Coronary artery (tissue), 2 donors: ENCODE measurements around the gene KRTAP10-6.
"Not testable (repeated sequence)": the region's sequence is repeated elsewhere in the genome, so short reads cannot be mapped to it uniquely, and the experiment has no call there.

ENCODE experiments used
- DNase-seq: peaks from one replicate; pipeline ENCODE4 v3.0.0-alpha.2; 2017; ENCODE audit warnings: low spot score
- H3K27ac ChIP-seq, 2 donors: fragments of 200-600 bp; sonication (generic); one replicate each; pipeline ENCODE4 v1.5.1; 2016 to 2019
- H3K4me3 ChIP-seq: fragments of 200-600 bp; sonication (generic); 2 replicates; pipeline ENCODE4 v1.5.1; 2016; ENCODE audit warnings: mild to moderate bottlenecking, moderate library complexity
- CTCF ChIP-seq: fragments of 200-600 bp; sonication (generic); IDR thresholded peaks from one replicate; pipeline ENCODE4 v1.5.1; 2019; ENCODE audit warnings: antibody characterized with exemption

Gene KRTAP10-6

DNA sequence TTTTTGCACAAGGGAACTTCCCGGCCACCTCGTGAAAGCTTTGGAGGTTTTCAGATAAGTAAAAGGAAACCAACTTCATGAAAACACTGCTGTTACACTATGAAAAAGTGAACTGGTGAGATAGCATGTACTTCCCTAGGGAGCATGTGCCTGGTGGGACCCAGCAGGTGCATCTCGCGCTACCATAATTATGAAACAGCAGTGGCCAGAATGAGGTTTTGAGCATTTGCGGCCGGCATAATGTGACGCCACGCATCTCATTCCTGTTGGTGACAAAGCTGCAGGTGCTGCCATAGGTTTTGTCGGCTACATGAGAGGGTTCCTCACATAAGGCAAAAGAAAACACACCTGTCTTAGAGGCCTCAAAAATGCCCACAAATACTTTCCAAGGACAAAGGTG lies 35.4 kb downstream of the KRTAP10-6 start:
- TF ChIP-seq CTCF: no peak
- DNase-seq: no peak
- Histone ChIP-seq H3K27ac (no peak overlapping the region), H3K4me3 (no peak overlapping the region)

DNA sequence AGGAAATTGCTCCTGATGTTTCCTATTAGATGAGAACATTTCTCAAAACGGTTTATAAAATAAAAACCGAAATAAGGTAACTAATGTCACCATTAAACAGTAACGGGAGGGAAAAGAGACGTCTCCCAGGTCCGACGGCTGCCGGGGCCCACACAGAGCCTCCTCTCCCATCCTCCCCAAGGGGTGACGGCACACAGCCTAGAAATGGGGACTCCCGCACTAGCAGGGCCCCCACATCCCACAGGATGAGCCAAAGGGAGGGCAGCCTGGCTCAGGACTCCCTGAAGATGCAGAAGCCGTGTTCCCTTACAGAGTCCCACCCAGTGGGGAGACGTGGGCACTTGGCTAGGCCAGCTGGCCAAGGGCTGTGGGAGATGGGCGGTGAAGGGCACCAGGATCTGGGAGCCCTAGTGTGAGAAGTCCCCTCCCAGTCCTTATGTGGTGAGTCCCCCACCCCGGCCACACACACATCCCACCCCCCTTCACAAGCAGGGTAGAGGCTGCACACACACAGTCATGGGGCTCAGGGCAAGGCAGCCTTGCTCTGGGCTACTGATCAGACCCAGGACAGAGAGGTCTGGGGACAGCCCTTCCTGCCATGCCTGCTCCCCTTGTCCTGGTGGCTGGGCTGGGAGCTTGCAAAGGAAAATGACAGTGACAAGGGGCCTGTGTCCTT lies 37.0 kb downstream of the KRTAP10-6 start:
- no peak for TF ChIP-seq CTCF
- H3K4me3 ChIP-seq: no peak overlapping the region
- no peak overlapping the region for H3K27ac ChIP-seq
- DNase-seq: no peak

GRCh38 chr21:44552681-44553080 lies 39.6 kb downstream of the KRTAP10-6 start:
- no peak overlapping the region for H3K27ac ChIP-seq
- H3K4me3 ChIP-seq: no peak overlapping the region
- no peak for TF ChIP-seq CTCF
- DNase-seq: peak; percentile 35

GRCh38 chr21:44552136-44552535 lies 40.2 kb downstream of the KRTAP10-6 start:
- Histone ChIP-seq H3K4me3 (no peak overlapping the region), H3K27ac (no peak overlapping the region)
- TF ChIP-seq CTCF: no peak
- DNase-seq: no peak

DNA sequence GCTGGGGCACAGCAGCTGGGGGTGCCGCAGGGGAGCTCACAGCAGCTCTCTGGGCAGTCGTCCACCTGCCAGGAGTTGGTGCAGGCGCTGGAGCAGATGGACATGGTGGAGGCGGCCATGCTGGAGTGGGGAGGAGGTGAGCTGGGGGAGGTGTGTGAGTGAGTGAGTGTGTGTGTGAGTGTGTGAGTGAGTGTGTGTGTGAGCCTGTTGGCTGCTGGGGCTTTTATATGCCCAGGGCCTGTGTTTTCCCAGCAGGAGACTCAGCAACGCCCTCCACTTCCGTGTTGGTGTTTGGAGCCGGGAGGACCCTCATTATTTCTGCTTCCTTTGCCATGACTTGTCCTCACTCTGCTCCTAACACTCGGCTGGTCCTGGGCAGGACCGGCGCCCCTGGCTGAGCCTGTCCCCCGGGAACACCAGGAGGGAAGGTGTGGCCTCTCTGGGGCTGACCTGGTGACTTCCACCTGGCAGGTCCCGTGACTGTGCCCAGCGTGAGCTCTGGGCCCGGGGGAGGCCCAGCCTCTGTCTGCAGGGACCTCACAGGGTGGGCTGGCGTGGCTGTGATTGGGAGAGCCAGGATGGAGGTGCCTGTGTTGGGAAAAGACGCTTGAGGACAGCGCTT lies 40.9 kb downstream of the KRTAP10-6 start, which contains the start of gene KRTAP10-2:
Gene KRTAP10-2 (minus strand): TSS at position 166 of the 622 bp plus-strand sequence. CDS start 47 bp downstream, at position 119.
- no peak for TF ChIP-seq CTCF
- H3K27ac ChIP-seq: no peak within 1 kb of the TSS
- H3K4me3 ChIP-seq: no peak within 1 kb of the TSS
- DNase-seq: peak; percentile 64

DNA sequence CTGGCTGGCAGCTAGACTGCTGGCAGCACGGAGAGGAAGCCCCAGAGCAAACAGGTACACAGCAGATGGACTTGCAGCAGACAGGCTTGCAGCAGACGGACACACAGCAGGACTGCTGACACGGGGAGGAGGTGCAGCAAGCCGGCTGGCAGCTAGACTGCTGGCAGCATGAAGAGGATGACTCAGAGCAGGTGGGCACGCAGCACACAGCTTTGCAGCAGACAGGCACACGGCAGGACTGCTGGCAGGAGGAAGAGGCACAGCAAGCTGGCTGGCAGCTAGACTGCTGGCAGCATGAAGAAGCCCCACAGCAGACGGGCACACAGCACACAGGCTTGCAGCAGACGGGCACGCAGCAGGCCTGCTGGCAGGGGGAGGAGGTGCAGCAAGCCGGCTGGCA lies 41.5 kb downstream of the KRTAP10-6 start:
- TF ChIP-seq CTCF: no peak
- DNase-seq: peak; percentile 57
- no peak overlapping the region for H3K4me3 ChIP-seq
- H3K27ac ChIP-seq: no peak overlapping the region

DNA sequence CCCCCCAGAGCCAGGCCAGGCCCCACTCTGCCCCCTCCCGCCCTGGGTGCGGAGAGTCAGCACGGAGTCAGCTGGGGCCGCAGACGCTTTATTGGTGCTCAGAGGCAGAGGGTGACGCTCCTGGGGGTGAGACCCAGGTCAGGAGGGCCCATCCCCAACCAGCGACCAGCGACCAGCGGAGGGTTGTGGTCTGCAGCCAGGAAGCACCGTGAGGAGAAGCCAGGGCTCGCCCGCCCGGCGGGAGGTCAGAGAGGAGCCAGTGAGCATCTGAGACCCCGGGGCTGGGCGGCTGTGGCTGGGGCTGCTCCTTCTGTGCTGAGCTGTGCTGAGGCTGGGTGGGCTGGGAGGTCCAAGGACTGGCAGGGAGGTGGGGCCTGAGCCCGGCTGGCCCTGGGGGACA lies 42.0 kb downstream of the KRTAP10-6 start:
- peak; percentile 56 for DNase-seq

More for the DNA sequence above, 42.0 kb downstream of the KRTAP10-6 start:
- H3K27ac ChIP-seq, H3K4me3 ChIP-seq: not testable (repeated sequence)
